ENCODE results near the gene TMEM14C.
"Not testable (repeated sequence)": the region's sequence is repeated elsewhere in the genome, so short reads cannot be mapped to it uniquely, and the experiment has no call there.

The TMEM14C gene

GRCh38 chr6:10721850-10722569 lies 860 bp upstream of the TMEM14C start:
- no peak for DNase-seq

GRCh38 chr6:10722570-10722819 lies 375 bp upstream of the TMEM14C start:
- DNase-seq: no peak

GRCh38 chr6:10723567-10723881 lies 654 bp downstream of the TMEM14C start:
- no peak for DNase-seq

GRCh38 chr6:10725044-10725443 lies 2.2 kb downstream of the TMEM14C start:
- DNase-seq: no peak

- no peak for DNase-seq
Observed at GRCh38 chr6:10725716-10726115, 2.8 kb downstream of the TMEM14C start.

- DNase-seq: no peak
Observed at GRCh38 chr6:10730254-10730653, 7.4 kb downstream of the TMEM14C start.

GRCh38 chr6:10733151-10733715 lies 10.4 kb downstream of the TMEM14C start:
- DNase-seq: no peak

GRCh38 chr6:10733863-10734262 lies 11.0 kb downstream of the TMEM14C start:
- DNase-seq: no peak

GRCh38 chr6:10736731-10737130 lies 13.9 kb downstream of the TMEM14C start:
- DNase-seq: no peak

GRCh38 chr6:10740061-10740460 lies 17.2 kb downstream of the TMEM14C start:
- no peak for DNase-seq

- DNase-seq: not testable (repeated sequence)
Observed at GRCh38 chr6:10741643-10742042, 18.8 kb downstream of the TMEM14C start.

GRCh38 chr6:10742251-10742650 lies 19.4 kb downstream of the TMEM14C start:
- DNase-seq: no peak

GRCh38 chr6:10743515-10743914 lies 20.6 kb downstream of the TMEM14C start:
- DNase-seq: no peak

GRCh38 chr6:10745116-10745515 lies 22.2 kb downstream of the TMEM14C start:
- no peak for DNase-seq

- no peak for DNase-seq
Observed at GRCh38 chr6:10746915-10747250, 24.0 kb downstream of the TMEM14C start.

GRCh38 chr6:10747251-10747972 lies 24.5 kb downstream of the TMEM14C start, which contains the start of gene TMEM14B:
Gene TMEM14B, plus strand, starts transcription at chr6:10747805. Its CDS starts 1,441 bp downstream, at chr6:10749246.
- peak; percentile 95 for DNase-seq

- DNase-seq: no peak
Observed at GRCh38 chr6:10749734-10750133, 26.9 kb downstream of the TMEM14C start.

- not testable (repeated sequence) for DNase-seq
Observed at GRCh38 chr6:10750568-10750967, 27.7 kb downstream of the TMEM14C start.

- not testable (repeated sequence) for DNase-seq
Observed at GRCh38 chr6:10751757-10752156, 28.9 kb downstream of the TMEM14C start.

- DNase-seq: no peak
Observed at GRCh38 chr6:10756085-10756484, 33.2 kb downstream of the TMEM14C start.

GRCh38 chr6:10759312-10759839 lies 36.5 kb downstream of the TMEM14C start:
- no peak for DNase-seq

GRCh38 chr6:10759884-10760329 lies 37.0 kb downstream of the TMEM14C start:
- DNase-seq: no peak

GRCh38 chr6:10763006-10763405 lies 40.1 kb downstream of the TMEM14C start:
- no peak for DNase-seq

- DNase-seq: no peak
Observed at GRCh38 chr6:10769419-10769818, 46.5 kb downstream of the TMEM14C start.

Measured in NCI-H187 treated with DMSO at 0.1 percent for 48 hours (cell line).